Measurements from ENCODE around the gene ARHGEF7.

The ARHGEF7 gene

GRCh38 chr13:111291908-111292307 is 176.8 kb downstream of the ARHGEF7 start:
- DNase-seq, result no peak

- DNase-seq, result peak in 2 of 56 donors; percentile 12 to 18
Observed at GRCh38 chr13:111292710-111293485, 177.8 kb downstream of the ARHGEF7 start.

DNA sequence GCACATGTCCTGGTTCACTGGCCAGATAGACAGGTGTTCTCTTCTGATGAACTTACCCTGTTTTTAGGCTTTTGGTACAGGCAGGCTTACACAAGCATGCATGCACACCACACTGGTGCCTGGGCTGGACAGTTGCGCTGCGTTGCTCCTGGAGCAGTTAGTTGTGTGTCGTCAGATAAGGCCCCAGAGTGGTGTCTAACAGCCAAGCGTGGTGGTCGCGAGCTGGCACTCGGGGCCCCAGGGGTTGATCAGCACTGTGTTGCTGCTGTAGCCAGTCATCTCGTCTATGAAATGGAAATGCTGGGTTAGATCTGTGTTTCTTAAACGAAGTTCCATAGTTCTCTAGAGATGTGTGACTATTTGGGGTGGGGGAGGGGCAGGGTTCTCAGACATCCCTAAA is 180.8 kb downstream of the ARHGEF7 start:
- DNase-seq, result no peak

DNA sequence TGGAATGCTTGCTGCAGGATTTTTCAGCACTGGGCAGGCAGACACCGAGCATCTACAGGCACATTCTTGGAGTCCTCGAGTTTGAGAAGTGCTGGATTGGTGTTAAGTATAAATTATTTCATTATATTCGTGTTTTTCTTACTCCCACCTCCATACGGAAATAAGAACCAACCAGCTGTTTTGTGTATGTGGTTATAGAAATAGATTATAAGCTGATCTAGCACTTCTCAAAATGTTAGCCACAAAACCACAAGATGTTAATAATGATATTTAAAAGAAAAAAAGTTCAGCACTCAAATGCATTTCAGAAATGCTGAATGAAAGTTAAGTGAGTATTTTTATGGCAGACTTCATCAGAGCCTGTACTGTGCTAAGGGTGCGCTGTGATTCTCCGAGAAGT is 181.3 kb downstream of the ARHGEF7 start:
- DNase-seq, result no peak

DNA sequence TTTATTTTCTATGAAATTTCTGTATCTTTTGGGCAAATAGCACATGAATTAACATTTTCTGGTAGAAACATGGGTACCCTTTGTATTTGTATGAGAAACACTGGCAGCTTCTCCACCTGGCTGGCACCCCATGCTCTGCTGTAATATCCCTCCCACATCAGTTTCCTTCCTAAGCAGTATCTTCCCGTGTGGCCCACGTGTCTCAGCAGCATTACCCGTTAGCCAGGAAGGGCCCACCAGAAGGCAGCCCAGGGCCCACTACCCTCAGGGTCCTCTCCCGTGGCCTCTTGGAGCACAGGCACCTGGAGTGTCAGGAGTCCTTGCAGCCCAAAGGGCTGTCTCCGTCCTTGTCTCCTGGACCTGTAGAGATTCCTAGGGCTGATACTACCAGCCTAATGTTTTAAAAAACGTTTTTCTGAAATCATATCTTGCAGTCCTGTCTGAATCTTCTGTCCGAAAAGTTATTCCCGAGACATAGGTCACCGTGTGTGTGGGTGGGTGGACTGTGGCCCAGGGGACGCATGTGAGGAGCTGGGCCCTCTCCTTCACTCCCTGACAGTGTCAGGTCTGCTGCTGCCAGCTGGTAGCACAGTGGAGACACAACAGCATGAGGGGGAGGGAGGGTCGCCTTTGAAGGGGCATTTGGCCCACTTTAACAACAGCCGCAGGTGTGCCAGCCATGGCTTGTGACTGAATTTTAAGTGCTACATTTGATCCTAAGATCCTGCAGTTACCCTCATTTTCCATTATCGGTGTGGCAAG is 183.3 kb downstream of the ARHGEF7 start:
- no peak for DNase-seq

- no peak for DNase-seq
Observed at GRCh38 chr13:111302045-111302726, 187.1 kb downstream of the ARHGEF7 start.

DNA sequence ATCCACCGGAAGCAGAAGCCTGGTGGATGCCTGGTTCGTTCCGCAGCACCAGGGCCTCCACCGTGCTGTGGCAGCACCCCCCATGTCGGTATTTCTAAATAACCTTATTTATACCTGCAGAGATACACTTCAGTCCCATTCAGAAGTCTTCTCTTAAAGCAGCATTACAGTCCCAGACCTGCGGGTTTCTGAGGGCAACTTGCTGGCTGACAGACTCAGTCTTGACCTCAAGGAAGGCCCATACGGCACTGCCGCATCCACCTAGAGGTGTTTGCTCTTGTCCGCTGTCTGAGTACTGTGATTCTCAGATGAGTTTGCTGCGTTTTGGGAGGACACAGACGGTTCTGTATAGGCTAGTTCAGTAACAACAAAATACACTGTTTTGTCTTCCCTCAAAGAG is 188.4 kb downstream of the ARHGEF7 start:
- no peak for DNase-seq

DNA sequence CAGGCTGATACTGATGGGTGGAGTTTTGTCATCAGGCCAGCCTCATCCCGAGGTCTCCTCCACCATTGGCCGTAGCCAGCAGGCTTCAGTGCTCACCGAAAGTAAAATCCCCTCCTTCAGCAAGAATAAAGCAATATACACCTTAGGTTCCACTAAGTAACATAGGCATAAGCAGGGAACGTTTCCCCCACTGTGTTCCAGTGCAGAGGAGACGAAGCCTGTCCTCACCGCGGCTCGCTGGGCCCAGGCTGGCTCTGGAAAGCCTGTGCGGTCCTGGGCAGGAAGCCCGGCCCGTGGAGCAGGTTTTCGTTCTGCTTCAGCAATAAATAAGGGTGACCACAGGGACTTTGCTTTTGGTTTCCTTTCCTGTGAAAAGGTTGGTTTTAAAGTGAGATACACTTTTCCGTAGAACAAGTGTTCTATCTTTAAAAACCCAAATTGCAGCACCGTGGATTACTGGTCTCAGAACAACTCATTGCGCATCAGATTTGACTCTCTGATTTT is 189.0 kb downstream of the ARHGEF7 start:
- no peak for DNase-seq

GRCh38 chr13:111304603-111305289 is 189.6 kb downstream of the ARHGEF7 start:
- no peak for DNase-seq

- DNase-seq, result no peak
Observed at GRCh38 chr13:111312944-111313590, 198.0 kb downstream of the ARHGEF7 start.

GRCh38 chr13:111313911-111314425 is 198.9 kb downstream of the ARHGEF7 start:
- no peak for DNase-seq

DNA sequence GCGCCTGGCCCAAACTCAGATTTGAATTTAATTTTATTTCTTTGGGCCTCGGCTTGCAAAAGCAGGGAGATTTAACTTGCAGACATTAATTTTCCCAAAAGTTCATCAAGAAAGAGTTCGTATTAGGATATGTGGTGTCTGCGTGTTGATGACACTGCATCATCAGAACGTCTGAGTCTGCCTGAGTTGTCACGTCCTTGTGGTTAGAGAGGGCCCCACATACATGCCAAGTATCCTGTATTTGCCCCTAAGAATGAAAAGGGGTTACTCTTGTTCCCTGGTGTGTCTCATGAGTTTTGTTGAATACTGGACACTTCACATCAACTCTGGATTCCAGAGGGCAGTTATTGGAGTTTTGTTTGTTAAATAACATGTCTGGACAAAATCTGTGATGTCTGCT is 199.7 kb downstream of the ARHGEF7 start:
- no peak for DNase-seq

DNA sequence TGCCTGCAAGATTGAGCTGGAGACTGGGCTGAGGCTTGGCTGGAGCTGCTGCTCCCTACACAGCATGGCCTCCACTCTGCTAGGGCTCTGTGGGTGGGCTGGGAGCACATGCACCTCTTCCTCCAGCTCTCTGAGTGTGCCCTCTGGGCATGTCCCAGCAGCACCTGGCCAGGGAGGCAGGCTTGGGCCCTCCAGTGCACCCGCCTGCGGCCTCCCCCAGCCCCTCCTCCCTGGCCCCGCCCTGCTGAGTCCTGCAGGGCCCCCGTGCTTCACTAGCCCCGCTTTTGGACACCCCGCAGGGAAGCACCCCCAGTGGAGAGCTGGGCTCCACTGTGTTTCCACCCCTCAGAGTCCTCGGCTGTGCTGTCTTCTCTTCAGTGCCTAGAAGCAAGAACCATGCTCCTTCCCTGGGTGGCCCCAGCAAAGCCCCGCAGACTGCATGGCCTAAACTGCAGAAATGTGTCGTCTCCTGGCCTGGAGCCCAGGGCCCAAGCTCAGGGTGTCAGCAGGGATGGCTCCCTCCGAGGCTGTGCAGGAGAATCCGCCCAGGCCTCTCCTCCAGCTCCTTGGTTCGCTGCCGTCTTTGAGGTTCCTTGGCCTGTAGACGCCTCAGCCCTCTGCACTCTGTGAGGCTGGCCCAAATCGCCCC is 200.4 kb downstream of the ARHGEF7 start:
- no peak for DNase-seq

DNA sequence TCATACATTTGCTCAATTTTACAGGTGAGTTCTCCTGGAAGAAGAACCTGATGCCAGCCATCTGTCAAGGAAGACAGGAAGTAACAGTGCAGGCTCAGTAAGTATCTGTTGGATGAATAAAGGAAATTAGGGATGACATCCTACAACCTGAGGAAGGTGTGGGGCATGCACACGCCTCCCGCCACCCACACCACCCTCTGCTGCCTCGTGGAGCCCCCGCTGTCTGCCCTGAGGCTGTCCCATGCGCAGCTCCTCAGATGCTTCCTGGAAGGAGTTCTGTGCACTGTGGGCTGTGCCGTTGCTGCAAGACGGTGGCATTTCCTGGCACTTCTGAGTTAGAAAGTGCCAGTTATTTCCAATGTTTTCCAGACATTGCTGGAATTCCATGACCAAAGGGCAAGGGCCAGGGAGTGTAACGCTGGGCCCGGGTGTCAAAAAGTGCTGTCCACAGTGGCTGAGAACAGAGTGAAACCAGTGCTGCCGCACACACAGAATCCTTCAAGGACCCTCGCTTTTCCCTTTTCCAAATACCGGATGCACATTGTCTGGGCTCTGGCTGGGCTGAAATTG is 201.1 kb downstream of the ARHGEF7 start:
- no peak for DNase-seq

GRCh38 chr13:111317042-111317550 is 202.0 kb downstream of the ARHGEF7 start:
- no peak for DNase-seq

- no peak for DNase-seq
Observed at GRCh38 chr13:111317571-111318345, 202.6 kb downstream of the ARHGEF7 start.

GRCh38 chr13:111318386-111318785 is 203.3 kb downstream of the ARHGEF7 start:
- no peak for DNase-seq

DNA sequence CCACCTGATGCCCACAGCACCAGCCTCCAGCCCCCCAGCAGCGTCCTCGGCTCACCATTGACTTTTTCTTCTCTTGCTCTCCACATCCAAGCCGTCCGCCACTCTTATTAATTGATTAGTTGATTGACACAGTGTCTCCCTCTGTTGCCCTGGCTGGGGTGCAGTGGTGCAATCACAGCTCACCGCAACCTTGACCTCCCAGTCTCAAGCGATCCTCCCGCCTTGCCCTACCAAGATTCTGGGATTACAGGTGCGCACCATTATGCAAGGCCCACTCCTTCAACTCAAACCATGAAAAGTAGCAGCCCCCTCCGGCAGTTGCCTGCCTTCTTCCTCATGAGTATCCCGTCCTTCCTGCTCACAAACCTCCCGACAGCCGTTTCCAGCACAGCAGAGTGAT is 204.4 kb downstream of the ARHGEF7 start:
- no peak for DNase-seq

Data from amygdala (tissue), 56 donors.